CD4-positive, alpha-beta T cell treated with Interleukin-21 for 1 hour (primary cell): ENCODE results near the gene S100A7.
A peak's percentile ranks its signal among the peaks of the same experiment; 100 is the strongest.
"Not testable (repeated sequence)": the region's sequence is repeated elsewhere in the genome, so short reads cannot be mapped to it uniquely, and the experiment has no call there.

Experiments used
- DNase-seq: peaks from one replicate; pipeline ENCODE4 v3.0.0-alpha.2; 2020

Gene S100A7

GRCh38 chr1:153475282-153475681 is 14.8 kb upstream of the S100A7 start:
- no peak for DNase-seq

GRCh38 chr1:153474347-153474746 is 13.9 kb upstream of the S100A7 start:
- DNase-seq, result no peak

GRCh38 chr1:153470707-153471106 is 10.3 kb upstream of the S100A7 start:
- DNase-seq, result no peak

GRCh38 chr1:153466908-153467307 is 6.5 kb upstream of the S100A7 start:
- DNase-seq, result no peak

- DNase-seq, result peak; percentile 59
Measured at GRCh38 chr1:153465811-153466636, 5.6 kb upstream of the S100A7 start.

- DNase-seq, result not testable (repeated sequence)
Measured at GRCh38 chr1:153462741-153463140, 2.3 kb upstream of the S100A7 start.

GRCh38 chr1:153459655-153460054 is 796 bp downstream of the S100A7 start:
- no peak for DNase-seq

- no peak for DNase-seq
Measured at GRCh38 chr1:153456396-153456795, 4.1 kb downstream of the S100A7 start.

- not testable (repeated sequence) for DNase-seq
Measured at GRCh38 chr1:153448851-153449250, 11.6 kb downstream of the S100A7 start.

- no peak for DNase-seq
Measured at GRCh38 chr1:153447498-153448170, 12.8 kb downstream of the S100A7 start.

GRCh38 chr1:153444078-153444477 is 16.4 kb downstream of the S100A7 start:
- DNase-seq, result no peak

GRCh38 chr1:153443486-153443885 is 17.0 kb downstream of the S100A7 start:
- DNase-seq, result no peak

- DNase-seq, result no peak
Measured at GRCh38 chr1:153441238-153441755, 19.2 kb downstream of the S100A7 start.

- no peak for DNase-seq
Measured at GRCh38 chr1:153439273-153439672, 21.2 kb downstream of the S100A7 start.

GRCh38 chr1:153438599-153438998 is 21.9 kb downstream of the S100A7 start:
- no peak for DNase-seq

- no peak for DNase-seq
Measured at GRCh38 chr1:153437236-153437635, 23.2 kb downstream of the S100A7 start.

GRCh38 chr1:153434746-153435455 is 25.6 kb downstream of the S100A7 start:
- no peak for DNase-seq

GRCh38 chr1:153432874-153433681 is 27.4 kb downstream of the S100A7 start:
- DNase-seq, result no peak

GRCh38 chr1:153431928-153432327 is 28.5 kb downstream of the S100A7 start:
- no peak for DNase-seq

GRCh38 chr1:153431427-153431826 is 29.0 kb downstream of the S100A7 start:
- DNase-seq, result no peak

- no peak for DNase-seq
Measured at GRCh38 chr1:153431002-153431401, 29.4 kb downstream of the S100A7 start.

GRCh38 chr1:153430561-153430960 is 29.9 kb downstream of the S100A7 start:
- no peak for DNase-seq

GRCh38 chr1:153430166-153430553 is 30.3 kb downstream of the S100A7 start:
- DNase-seq, result no peak
